Brain microvascular endothelial cell (primary cell): ENCODE results near the gene RYR2.

Experiments
- DNase-seq: peaks from one replicate; pipeline ENCODE4 v3.0.0-alpha.2; 2020
- H3K27ac ChIP-seq: fragments of 250-450 bp; sonication (Bioruptor Pico); 2 replicates; pipeline ENCODE4 v1.5.1; 2020; ENCODE audit warnings: mild to moderate bottlenecking, moderate library complexity
- H3K27me3 ChIP-seq: fragments of 250-450 bp; sonication (Bioruptor Pico); replicated peaks from 2 replicates; pipeline ENCODE4 v1.5.1; 2020; ENCODE audit warnings: mild to moderate bottlenecking
- H3K36me3 ChIP-seq: fragments of 250-450 bp; sonication (Bioruptor Pico); replicated peaks from 2 replicates; pipeline ENCODE4 v1.5.1; 2020; ENCODE audit warnings: mild to moderate bottlenecking
- H3K4me3 ChIP-seq: 2 replicates; pipeline ENCODE4 v1.5.1; 2011; ENCODE audit warnings: low read depth, mild to moderate bottlenecking, control low read depth, low read length, moderate library complexity
- CTCF ChIP-seq: IDR thresholded peaks from 2 replicates; pipeline ENCODE4 v1.5.1; 2011; ENCODE audit warnings: low read depth, mild to moderate bottlenecking, moderate library complexity, low read length, control low read depth, inconsistent platforms; ENCODE audit errors: missing control alignments
- in situ Hi-C: cut with HindIII; loops from 2 replicates; pipeline ENCODE4 v1.10.0; 2017; ENCODE audit warnings: low sequenced_read_pairs, low pct_ligation_motif_present

Gene RYR2

GRCh38 chr1:237745545-237745944 is 703.6 kb downstream of the RYR2 start:
- H3K27ac ChIP-seq = no peak overlapping the region
- in situ Hi-C loops = no loop called here
- DNase-seq = no peak
- H3K27me3 ChIP-seq = no peaks in the 10 kb centered on the region
- H3K4me3 ChIP-seq = no peak overlapping the region
- TF ChIP-seq CTCF = no peak
- no peaks in the 10 kb centered on the region for H3K36me3 ChIP-seq

DNA sequence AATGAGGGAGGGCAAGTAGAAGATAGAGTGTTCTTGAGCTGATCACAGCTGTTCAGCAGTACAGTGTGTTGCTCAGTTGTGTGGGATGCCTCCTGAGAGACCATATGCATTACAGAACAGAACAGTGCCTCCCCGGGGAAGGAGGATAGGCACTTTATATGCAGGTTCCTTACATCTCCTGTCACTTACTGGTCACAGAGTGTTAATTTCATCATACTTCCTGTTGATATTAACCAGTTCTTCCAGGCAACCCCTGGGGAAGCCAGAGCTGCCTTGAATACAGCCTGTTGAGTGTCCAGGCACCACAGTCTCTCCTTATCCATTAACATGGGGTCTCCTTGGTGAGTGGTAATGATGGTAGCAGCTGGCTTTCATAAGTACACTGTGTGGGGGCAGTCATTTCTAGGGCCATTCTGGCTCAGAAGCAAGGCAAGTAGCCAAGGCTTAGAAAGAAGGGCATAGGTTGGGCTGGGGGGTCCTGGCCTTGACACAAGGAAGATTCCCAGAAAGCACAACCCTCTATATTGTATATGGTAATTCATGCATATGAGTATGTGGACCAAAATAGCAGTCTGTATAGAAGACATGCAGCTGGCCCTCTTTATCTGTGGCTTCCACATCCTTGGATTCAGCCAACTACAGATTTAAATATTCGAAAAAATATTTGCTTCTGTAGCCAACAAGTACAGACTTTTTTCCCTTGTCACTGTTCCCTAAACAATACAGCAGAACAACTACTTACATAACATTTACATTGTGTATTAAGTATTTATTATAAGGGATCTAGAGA is 706.4 kb downstream of the RYR2 start:
- H3K36me3 ChIP-seq = no peaks in the 10 kb centered on the region
- no peaks in the 10 kb centered on the region for H3K27me3 ChIP-seq
- no peak overlapping the region for H3K27ac ChIP-seq
- H3K4me3 ChIP-seq = no peak overlapping the region
- TF ChIP-seq CTCF = no peak
- DNase-seq = no peak
- in situ Hi-C loops = no loop called here

GRCh38 chr1:237749122-237749521 is 707.1 kb downstream of the RYR2 start:
- Histone ChIP-seq H3K4me3 (no peak overlapping the region), H3K27ac (no peak overlapping the region), H3K36me3 (no peaks in the 10 kb centered on the region), H3K27me3 (no peaks in the 10 kb centered on the region)
- DNase-seq = no peak
- in situ Hi-C loops = no loop called here
- no peak for TF ChIP-seq CTCF

- no peak overlapping the region for H3K4me3 ChIP-seq
- DNase-seq = no peak
- in situ Hi-C loops = no loop called here
- no peak overlapping the region for H3K27ac ChIP-seq
- no peak for TF ChIP-seq CTCF
- no peaks in the 10 kb centered on the region for H3K36me3 ChIP-seq
- H3K27me3 ChIP-seq = no peaks in the 10 kb centered on the region
Measured at GRCh38 chr1:237751090-237751489, 709.1 kb downstream of the RYR2 start.

DNA sequence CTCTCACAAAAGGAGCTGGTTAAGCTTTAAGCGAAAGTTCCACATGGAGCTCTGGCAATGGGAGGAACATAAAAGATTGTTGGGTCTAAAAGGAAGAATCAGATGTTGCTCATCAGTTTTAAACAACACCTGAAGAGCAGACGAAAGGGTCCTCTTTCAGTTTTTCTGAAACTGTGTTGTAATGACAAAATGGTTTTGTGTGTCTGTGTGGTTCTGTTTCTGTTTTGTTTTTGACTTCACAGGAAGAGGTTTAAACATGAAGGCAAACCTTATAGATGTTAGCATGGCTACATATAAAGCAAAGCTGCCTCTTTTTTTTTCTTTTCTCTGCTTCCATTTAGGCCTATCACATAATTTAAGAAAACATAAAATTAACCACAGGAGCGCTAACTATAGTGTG is 712.6 kb downstream of the RYR2 start:
- in situ Hi-C loops = no loop called here
- no peaks in the 10 kb centered on the region for H3K36me3 ChIP-seq
- no peak overlapping the region for H3K27ac ChIP-seq
- no peaks in the 10 kb centered on the region for H3K27me3 ChIP-seq
- TF ChIP-seq CTCF = no peak
- H3K4me3 ChIP-seq = no peak overlapping the region
- DNase-seq = no peak
